GM19452 (cell line): ENCODE data around the gene NCKAP5L.

Source experiments
- ATAC-seq: cut with Tn5 transposase; IDR thresholded peaks from one replicate; pipeline ENCODE4 v1.9.1; 2021; ENCODE audit not compliant: unreplicated experiment

Gene NCKAP5L

DNA sequence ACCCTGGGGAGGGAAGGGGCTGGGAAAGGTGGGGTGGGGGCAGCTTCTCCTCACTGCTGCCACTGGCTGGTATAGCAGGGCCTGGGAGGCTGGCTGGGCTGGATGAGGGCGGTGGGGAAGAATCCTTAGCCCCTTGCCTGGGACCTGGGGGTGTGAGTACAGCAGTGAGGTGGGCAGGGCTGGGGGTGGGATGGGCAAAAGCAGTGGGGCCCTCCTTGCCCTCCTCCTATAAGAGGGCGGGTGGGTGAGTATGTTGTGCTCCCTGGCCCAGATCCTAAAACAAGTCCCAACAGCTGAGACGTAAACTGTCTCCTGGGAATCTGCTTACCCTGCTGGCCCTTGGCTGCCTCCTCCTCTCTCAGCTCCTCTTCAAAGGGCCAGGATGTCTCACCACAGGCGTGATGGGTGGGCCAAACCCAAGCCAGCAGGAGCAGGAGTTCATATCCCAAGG is 2.2 kb downstream of the NCKAP5L start:
- no peak for ATAC-seq

DNA sequence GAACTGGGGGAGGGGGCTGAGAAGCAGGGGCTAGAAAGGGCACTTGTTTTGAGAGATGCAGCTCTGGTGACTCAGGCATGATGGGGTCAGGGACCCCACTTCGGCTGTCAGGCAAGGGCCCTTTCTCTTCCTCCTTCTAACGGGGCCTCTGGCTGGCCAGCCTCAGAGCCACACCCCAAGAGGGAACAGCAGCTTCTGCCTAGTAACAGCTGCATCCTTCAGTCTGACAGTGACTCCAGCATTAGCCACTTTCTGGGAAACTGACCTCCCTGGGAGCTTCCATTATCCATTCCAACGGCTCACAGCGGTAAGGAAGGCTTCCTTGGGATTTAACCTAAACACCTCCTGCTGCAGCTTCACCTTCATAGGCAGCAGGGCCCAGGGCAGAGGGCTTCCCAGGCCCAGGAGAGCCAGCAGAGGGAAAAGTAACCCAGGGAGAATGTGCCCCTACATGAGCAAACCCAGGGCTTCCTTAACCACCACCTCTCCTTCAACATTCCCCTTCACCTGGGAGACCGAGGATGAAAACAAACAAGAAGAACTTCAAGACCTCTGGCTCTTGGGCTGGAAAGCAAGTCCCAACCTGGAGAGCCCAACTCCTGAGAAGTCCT is 2.7 kb downstream of the NCKAP5L start:
- no peak for ATAC-seq

DNA sequence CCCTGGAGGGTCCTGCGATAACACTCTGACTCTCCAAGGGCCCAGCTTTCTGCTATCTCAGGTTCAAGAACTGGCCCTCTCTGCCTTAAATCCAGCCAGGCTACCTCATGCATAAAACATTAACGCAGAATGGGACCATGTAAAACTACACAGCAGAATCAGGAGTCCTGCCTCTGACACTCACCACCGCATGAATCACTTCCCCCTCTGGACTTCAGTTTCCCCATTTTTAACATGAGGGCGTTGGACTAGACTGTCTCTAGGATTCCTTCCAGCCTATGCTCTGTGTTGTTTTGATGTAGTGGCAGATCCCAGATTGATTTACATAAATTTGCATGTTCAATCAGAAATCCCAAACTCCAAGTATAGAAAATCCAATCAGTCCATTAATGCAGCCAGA is 3.3 kb downstream of the NCKAP5L start:
- no peak for ATAC-seq

- no peak for ATAC-seq
Observed at GRCh38 chr12:49824416-49824815, 3.8 kb downstream of the NCKAP5L start.

- no peak for ATAC-seq
Observed at GRCh38 chr12:49823951-49824350, 4.3 kb downstream of the NCKAP5L start.

DNA sequence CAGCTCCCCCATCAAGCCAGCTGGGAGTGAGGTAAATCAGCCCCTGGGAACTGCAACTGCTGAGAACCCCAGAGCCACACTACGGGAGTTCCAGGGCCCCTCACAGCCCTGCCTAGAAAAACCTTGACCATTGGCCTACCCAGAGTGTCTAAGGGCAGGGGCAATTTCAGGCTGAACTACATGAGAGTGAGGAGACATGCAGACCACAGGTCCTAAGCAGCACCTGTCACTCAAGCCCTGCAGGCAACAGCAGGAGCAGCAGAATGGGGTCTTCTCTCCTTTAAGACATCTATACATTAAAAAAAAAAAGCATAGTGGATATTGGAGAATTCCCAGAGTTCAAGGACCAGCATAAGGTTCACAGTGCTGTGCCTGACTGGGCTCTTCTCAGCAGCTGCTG is 4.9 kb downstream of the NCKAP5L start:
- no peak for ATAC-seq

GRCh38 chr12:49821373-49822287 is 6.6 kb downstream of the NCKAP5L start:
- no peak for ATAC-seq

- ATAC-seq = no peak
Observed at GRCh38 chr12:49819786-49820185, 8.4 kb downstream of the NCKAP5L start.

DNA sequence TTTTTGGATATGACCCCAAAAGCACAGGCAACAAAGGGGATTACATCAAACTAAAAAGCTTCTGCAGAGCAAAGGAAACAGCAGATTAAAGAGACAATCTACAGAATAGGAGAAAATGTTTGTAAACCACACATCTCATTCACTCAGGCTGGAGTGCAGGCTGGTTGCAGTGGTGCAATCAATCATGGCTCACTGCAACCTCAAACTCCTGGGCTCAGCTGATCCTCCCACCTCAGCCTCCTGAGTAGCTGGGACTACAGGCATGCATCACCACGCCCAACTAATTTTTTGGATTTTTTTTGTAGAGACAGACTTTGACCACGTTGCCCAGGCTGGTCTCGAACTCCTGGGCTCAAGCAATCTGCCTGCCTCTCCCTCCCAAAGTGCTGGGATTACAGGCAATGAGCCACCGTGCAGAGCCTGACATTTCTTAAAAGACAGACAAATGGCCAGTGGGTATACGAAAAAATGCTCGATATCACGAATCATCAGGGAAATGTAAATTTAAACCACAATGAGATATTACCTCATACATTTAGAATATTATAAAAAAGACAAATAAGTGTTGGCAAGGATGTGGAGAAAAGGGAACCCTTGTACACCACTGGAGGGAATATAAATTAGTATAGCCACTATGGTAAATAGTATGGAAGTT is 9.8 kb downstream of the NCKAP5L start:
- no peak for ATAC-seq

- no peak for ATAC-seq
Observed at GRCh38 chr12:49813131-49813530, 15.1 kb downstream of the NCKAP5L start.

DNA sequence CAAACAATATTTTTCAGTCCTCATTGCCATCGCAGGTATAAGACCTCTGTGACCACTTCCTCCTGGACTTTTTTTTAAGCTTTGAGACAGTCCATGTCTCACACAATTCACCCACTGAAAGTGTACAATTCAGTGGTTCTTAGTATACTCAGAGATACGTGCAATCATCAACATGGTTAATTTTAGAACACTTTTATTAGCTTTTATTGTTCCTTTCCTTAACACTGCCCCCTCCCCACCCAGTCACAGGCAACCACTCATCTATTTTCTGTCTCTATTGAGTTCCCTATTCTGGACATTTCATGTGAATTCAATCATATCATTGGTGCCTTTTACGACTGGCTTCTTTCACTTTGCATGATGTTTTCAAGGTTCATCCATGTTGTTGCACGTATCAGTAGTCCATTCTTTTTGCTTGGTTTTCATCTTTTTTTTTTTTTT is 16.2 kb downstream of the NCKAP5L start:
- ATAC-seq = no peak

DNA sequence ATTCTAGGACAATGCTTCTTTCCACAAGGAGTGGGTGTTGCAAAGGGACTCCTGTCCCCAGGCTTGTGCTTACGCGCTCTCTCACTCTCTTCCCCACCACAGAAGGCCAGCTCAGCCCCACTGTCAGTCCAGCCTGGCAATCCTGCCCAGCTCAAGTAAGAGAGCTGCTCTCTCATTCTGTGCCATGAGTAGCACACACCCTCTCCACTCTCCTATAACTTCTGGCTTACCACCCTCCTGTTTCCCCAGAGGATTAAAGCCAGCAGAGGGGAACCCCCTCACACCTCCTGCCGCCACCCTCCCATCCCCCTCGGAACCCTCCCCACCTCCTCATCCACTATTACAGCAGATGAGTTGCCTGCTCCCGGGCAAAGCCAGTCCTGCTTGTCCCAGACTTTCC is 17.1 kb downstream of the NCKAP5L start:
- ATAC-seq = no peak

GRCh38 chr12:49809906-49810389 is 18.3 kb downstream of the NCKAP5L start:
- ATAC-seq = no peak

DNA sequence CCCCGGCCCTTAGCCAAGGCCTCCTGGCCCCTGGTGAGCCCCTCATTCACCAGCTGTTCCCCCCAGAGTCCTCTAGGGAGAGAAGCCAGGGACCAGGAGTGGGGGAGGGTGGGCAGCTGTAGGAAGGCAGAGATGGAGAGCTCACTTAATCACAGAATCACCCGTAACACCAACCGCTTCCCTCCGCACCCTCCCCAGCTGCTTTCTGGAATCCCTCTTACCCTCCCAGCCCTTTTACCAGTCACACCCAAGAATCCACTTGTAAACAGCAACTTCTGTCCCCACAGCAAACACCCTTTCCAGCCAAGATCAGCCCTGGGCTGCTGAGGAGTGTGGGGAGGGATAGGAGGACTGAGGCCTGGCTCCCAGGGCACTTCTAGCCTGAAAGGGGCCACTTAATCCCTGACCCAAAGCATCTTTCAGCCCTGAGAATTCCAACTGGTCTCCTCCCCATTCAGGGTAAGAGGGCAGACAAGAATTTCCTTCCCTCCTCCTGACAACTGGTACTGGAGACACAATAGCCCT is 18.8 kb downstream of the NCKAP5L start:
- no peak for ATAC-seq

GRCh38 chr12:49808686-49809380 is 19.4 kb downstream of the NCKAP5L start:
- ATAC-seq = no peak

GRCh38 chr12:49807991-49808580 is 20.1 kb downstream of the NCKAP5L start:
- ATAC-seq = no peak

DNA sequence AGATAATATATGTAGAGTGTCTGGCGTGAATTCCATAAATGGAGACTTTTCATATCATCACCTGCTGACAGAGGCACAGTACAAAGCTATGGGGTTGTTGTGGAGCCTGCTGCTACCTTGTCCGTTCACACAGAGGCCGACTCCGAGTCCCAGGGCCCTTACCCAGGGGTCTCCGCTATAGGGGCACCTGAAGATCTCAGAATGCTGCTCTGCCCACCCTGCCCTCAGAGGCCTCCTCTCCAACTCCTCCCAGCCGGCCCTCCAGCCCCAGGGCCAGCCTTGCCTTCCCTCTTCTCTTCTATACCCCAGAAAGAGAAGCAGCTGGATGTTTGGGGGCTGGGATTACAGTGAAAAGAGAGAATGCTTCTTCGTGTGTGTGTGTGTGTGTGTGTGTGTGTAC is 21.3 kb downstream of the NCKAP5L start:
- no peak for ATAC-seq

GRCh38 chr12:49806321-49806813 is 21.8 kb downstream of the NCKAP5L start:
- ATAC-seq = no peak

DNA sequence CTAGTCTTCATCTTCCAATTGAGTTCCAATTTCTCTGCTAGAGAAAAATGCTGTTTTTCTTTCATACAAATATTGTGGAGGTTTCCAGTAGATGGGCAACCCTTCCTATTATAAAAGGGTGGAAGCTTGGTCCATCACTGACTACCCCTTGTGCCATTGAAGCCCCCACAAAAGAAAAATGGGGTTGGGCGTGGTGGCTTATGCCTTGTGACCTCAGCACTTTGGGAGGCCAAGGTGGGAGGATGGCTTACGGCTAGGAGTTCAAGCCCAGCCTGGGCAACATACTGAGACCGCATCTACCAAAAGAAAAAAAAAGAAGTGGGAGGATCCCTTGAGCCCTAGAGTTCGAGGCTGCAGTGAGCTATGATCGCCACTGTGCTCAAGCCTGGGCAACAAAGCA is 22.8 kb downstream of the NCKAP5L start:
- no peak for ATAC-seq

- no peak for ATAC-seq
Observed at GRCh38 chr12:49804821-49805220, 23.4 kb downstream of the NCKAP5L start.
